GM18526 (cell line): ENCODE results near the gene HELT.

Experiments used
- POLR2A ChIP-seq: IDR thresholded peaks from 3 replicates; pipeline ENCODE4 v1.6.1; 2011; ENCODE audit not compliant: insufficient read length; ENCODE audit errors: extremely low read depth

HELT gene

GRCh38 chr4:184994623-184995010 is 23.7 kb upstream of the HELT start:
- no peak for TF ChIP-seq POLR2A

- TF ChIP-seq POLR2A: no peak
Measured at GRCh38 chr4:185002784-185003183, 15.5 kb upstream of the HELT start.

- TF ChIP-seq POLR2A: no peak
Measured at GRCh38 chr4:185003596-185004351, 14.5 kb upstream of the HELT start.

GRCh38 chr4:185004562-185005218 is 13.6 kb upstream of the HELT start:
- TF ChIP-seq POLR2A: no peak

- no peak for TF ChIP-seq POLR2A
Measured at GRCh38 chr4:185005219-185005819, 13.0 kb upstream of the HELT start.

GRCh38 chr4:185011408-185011807 is 6.9 kb upstream of the HELT start:
- no peak for TF ChIP-seq POLR2A

- TF ChIP-seq POLR2A: no peak
Measured at GRCh38 chr4:185013417-185014125, 4.7 kb upstream of the HELT start.

- TF ChIP-seq POLR2A: no peak
Measured at GRCh38 chr4:185015108-185015507, 3.2 kb upstream of the HELT start.

- no peak for TF ChIP-seq POLR2A
Measured at GRCh38 chr4:185016101-185016940, 2.0 kb upstream of the HELT start.

GRCh38 chr4:185016946-185017758 is 1.1 kb upstream of the HELT start:
- no peak for TF ChIP-seq POLR2A

- TF ChIP-seq POLR2A: no peak
Measured at GRCh38 chr4:185018834-185019455, 655 bp downstream of the HELT start.

- no peak for TF ChIP-seq POLR2A
Measured at GRCh38 chr4:185019456-185020292, 1.4 kb downstream of the HELT start.
